Type B pancreatic cell (in vitro differentiated cells): ENCODE data around the gene ICA1. TPM values are rescaled to one million over a fixed set of nuclear protein-coding genes. Genes with fewer than 3 reads are reported as not detected.

Experiments used
- DNase-seq: peaks from one replicate; pipeline ENCODE4 v3.0.0; 2021; ENCODE audit warnings: mixed read lengths; ENCODE audit not compliant: unreplicated experiment; ENCODE audit errors: extremely low spot score
- H3K27ac Mint-ChIP-seq: 2 replicates; pipeline ENCODE4 v1.8.0; 2021; ENCODE audit warnings: mild to moderate bottlenecking, mixed read lengths
- H3K27me3 Mint-ChIP-seq: 2 replicates; pipeline ENCODE4 v1.8.0; 2021; ENCODE audit warnings: mixed read lengths
- H3K36me3 Mint-ChIP-seq: 2 replicates; pipeline ENCODE4 v1.8.0; 2021; ENCODE audit warnings: mixed read lengths
- H3K4me1 Mint-ChIP-seq: one replicate; pipeline ENCODE4 v1.8.0; 2021; ENCODE audit warnings: mixed read lengths; ENCODE audit not compliant: unreplicated experiment
- H3K4me3 Mint-ChIP-seq: 2 replicates; pipeline ENCODE4 v1.8.0; 2021; ENCODE audit warnings: mild to moderate bottlenecking, mixed read lengths
- H3K9me3 Mint-ChIP-seq: 2 replicates; pipeline ENCODE4 v1.8.0; 2021; ENCODE audit warnings: mixed read lengths
- CTCF ChIP-seq: fragments of 200-600 bp; sonication (generic); conservative IDR thresholded peaks from 2 replicates; pipeline ENCODE4 v1.5.0; 2021; ENCODE audit warnings: antibody characterized with exemption, mild to moderate bottlenecking
- total RNA-seq: library from RNA; stranded (reverse); gene quantifications from 2 replicates; pipeline ENCODE4 v1.2.1, GENCODE V29; 2021; ENCODE audit warnings: low replicate concordance

Gene ICA1
- total RNA-seq, 1 donor from 2014 or later = 9.8 TPM

- no peak for TF ChIP-seq CTCF
- H3K27ac Mint-ChIP-seq = no peak overlapping the region
- no peak for DNase-seq
- peaks cover 5% of the 10 kb centered on the region for H3K9me3 Mint-ChIP-seq
- no peaks in the 10 kb centered on the region for H3K4me1 Mint-ChIP-seq
- H3K27me3 Mint-ChIP-seq = no peaks in the 10 kb centered on the region
- no peak overlapping the region for H3K4me3 Mint-ChIP-seq
- H3K36me3 Mint-ChIP-seq = no peaks in the 10 kb centered on the region
Measured at GRCh38 chr7:8114175-8114574, 147.8 kb downstream of the ICA1 start.

- Mint-ChIP-seq H3K4me3 (no peak overlapping the region), H3K9me3 (peaks cover 5% of the 10 kb centered on the region)
Measured at GRCh38 chr7:8113184-8113583, 148.8 kb downstream of the ICA1 start.

GRCh38 chr7:8112685-8113084, 149.3 kb downstream of the ICA1 start:
- no peaks in the 10 kb centered on the region for H3K4me1 Mint-ChIP-seq
- H3K9me3 Mint-ChIP-seq = peaks cover 5% of the 10 kb centered on the region
- H3K27ac Mint-ChIP-seq = no peak overlapping the region
- H3K27me3 Mint-ChIP-seq = no peaks in the 10 kb centered on the region
- no peak for TF ChIP-seq CTCF
- H3K36me3 Mint-ChIP-seq = no peaks in the 10 kb centered on the region
- H3K4me3 Mint-ChIP-seq = no peak overlapping the region
- no peak for DNase-seq

More at GRCh38 chr7:8113184-8113583, 148.8 kb downstream of the ICA1 start:
- DNase-seq = no peak
- TF ChIP-seq CTCF = no peak
- Mint-ChIP-seq H3K27ac (no peak overlapping the region), H3K4me1 (no peaks in the 10 kb centered on the region), H3K36me3 (no peaks in the 10 kb centered on the region), H3K27me3 (no peaks in the 10 kb centered on the region)

DNA sequence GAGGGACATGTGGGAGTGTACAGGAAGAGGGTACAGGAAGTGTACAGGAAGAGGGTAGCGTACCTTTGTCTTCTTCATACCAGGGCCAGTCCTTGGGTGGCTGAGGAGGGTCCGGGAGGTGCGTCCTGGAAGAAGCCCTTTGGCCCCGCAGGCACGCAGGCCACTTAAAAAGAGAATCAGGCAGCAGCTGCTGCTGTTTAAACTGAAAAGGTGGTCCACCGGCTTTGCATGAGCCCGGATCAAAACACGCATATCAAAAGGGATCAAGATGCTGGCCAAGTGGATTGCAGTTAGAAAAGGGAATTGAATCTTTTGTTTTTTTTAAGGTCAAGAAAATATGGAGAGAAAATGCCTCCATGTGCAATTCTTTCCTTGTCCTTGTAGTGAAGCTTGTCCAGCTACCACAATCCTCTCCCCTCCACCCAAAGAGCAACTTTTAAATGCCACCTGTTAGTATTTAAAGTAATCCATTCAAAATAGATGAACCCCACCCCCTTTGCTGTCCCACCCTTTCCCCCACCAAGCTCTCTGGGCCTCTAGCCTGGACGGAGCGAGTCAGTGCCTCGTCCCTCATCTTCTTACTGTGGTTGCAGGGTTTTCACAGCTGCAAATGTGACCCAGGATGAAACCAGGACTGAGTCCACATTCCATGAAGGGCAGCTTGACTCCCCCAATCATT, 150.5 kb downstream of the ICA1 start:
- no peaks in the 10 kb centered on the region for H3K36me3 Mint-ChIP-seq
- H3K27me3 Mint-ChIP-seq = no peaks in the 10 kb centered on the region
- no peak overlapping the region for H3K27ac Mint-ChIP-seq
- peaks cover 5% of the 10 kb centered on the region for H3K9me3 Mint-ChIP-seq
- DNase-seq = no peak
- TF ChIP-seq CTCF = no peak
- H3K4me3 Mint-ChIP-seq = no peak overlapping the region
- H3K4me1 Mint-ChIP-seq = no peaks in the 10 kb centered on the region

- Mint-ChIP-seq H3K27me3 (no peaks in the 10 kb centered on the region), H3K9me3 (peaks cover 1% of the 10 kb centered on the region), H3K36me3 (no peaks in the 10 kb centered on the region), H3K27ac (no peak overlapping the region), H3K4me1 (no peaks in the 10 kb centered on the region), H3K4me3 (no peak overlapping the region)
- DNase-seq = no peak
- no peak for TF ChIP-seq CTCF
Measured at GRCh38 chr7:8109196-8110022, 152.6 kb downstream of the ICA1 start.
